Left cardiac atrium (tissue), 4 donors: ENCODE measurements around the gene TUFT1. TPM values are rescaled to one million over a fixed set of nuclear protein-coding genes. Genes with fewer than 3 reads are reported as not detected.
A peak's percentile ranks its signal among the peaks of the same experiment; 100 is the strongest.
"Not testable (repeated sequence)": the region's sequence is repeated elsewhere in the genome, so short reads cannot be mapped to it uniquely, and the experiment has no call there.

Source experiments
- ATAC-seq, 2 donors: fragments of 200-7000 bp; cut with Tn5 transposase; one replicate each; pipeline ENCODE4 v1.9.1; 2020; ENCODE audit warnings: mild to moderate bottlenecking in 2 of 2, moderate library complexity in 2 of 2
- DNase-seq: peaks from one replicate; pipeline ENCODE4 v3.0.0-alpha.2; 2020
- intact Hi-C, 2 donors: fragments of 100-400 bp; cut with DNase I; formaldehyde crosslinking; loops; one replicate each; pipeline versions ENCODE4 v1.14.1 to v1.15.1; 2022 to 2023
- total RNA-seq, 2 donors: library from RNA; stranded (reverse); fragmentation: NEBNext Ultra II Directional; extraction: Animal tissue kit (Norgen Biotek cat#: 25700); gene quantifications; one replicate each; pipeline ENCODE4 v1.2.1, GENCODE V29; 2021
- donor health status: DM: no; HTN: yes; CAD: no.
- donor health status: DM: no; HTN: yes; CAD: no; lungs with severe emphysema.
- donor health status: DM: yes; HTN: yes; CAD: no.
- donor health status: Dilated cardiomyopathy.

TUFT1 gene
- total RNA-seq, 2 donors from 2014 or later: 3.9 TPM

GRCh38 chr1:151604291-151604690, 64.2 kb downstream of the TUFT1 start:
- intact Hi-C loops: no loop called here
- no peak for DNase-seq
- ATAC-seq: no peak

GRCh38 chr1:151606384-151606783, 66.3 kb downstream of the TUFT1 start:
- intact Hi-C loops: no loop called here
- ATAC-seq (no peak), DNase-seq (no peak)

- no peak for ATAC-seq
- intact Hi-C loops: no loop called here
- no peak for DNase-seq
These were observed 66.7 kb downstream of the TUFT1 start for GRCh38 chr1:151606857-151607256.

GRCh38 chr1:151610142-151610541, 70.0 kb downstream of the TUFT1 start:
- no peak for DNase-seq
- no peak for ATAC-seq
- intact Hi-C loops: loop anchor here in 1 of 2 donors (5.0 kb wide), 1 partner anchor 112 kb away; the partner anchor contains the start of gene RIIAD1

- DNase-seq: no peak
- intact Hi-C loops: loop anchor here in 1 of 2 donors (5.0 kb wide), 1 partner anchor 111 kb away; the partner anchor contains the start of gene RIIAD1
- peak; percentile 10 to 42 for ATAC-seq
These were observed 71.2 kb downstream of the TUFT1 start for GRCh38 chr1:151611288-151611790.

GRCh38 chr1:151611832-151612500, 71.9 kb downstream of the TUFT1 start, which contains the start of gene SNX27:
Gene SNX27, plus strand, starts transcription at chr1:151612050. Its CDS starts 152 bp downstream, at chr1:151612202.
- intact Hi-C loops: loop anchor here in 1 of 2 donors (5.0 kb wide), 1 partner anchor 110 kb away; the partner anchor contains the start of gene RIIAD1
- DNase-seq (peak; percentile 94), ATAC-seq (peak; percentile 96 to 97)

- intact Hi-C loops: loop anchor here in 1 of 2 donors (5.0 kb wide), 1 partner anchor 110 kb away; the partner anchor contains the start of gene RIIAD1
- ATAC-seq (peak; percentile 39 to 50), DNase-seq (peak; percentile 32)
These were observed 72.6 kb downstream of the TUFT1 start for GRCh38 chr1:151612501-151613281.

GRCh38 chr1:151613282-151613780, 73.2 kb downstream of the TUFT1 start:
- no peak for DNase-seq
- ATAC-seq: no peak
- intact Hi-C loops: loop anchor here in 1 of 2 donors (5.0 kb wide), 1 partner anchor 109 kb away; the partner anchor contains the start of gene RIIAD1

- intact Hi-C loops: no loop called here
These were observed 75.8 kb downstream of the TUFT1 start for GRCh38 chr1:151615711-151616504.

GRCh38 chr1:151616505-151616849, 76.4 kb downstream of the TUFT1 start:
- intact Hi-C loops: no loop called here

More at GRCh38 chr1:151615711-151616504, 75.8 kb downstream of the TUFT1 start:
- no peak for ATAC-seq
- DNase-seq: no peak

GRCh38 chr1:151618003-151618402, 77.9 kb downstream of the TUFT1 start:
- ATAC-seq: no peak
- intact Hi-C loops: no loop called here

More at GRCh38 chr1:151616505-151616849, 76.4 kb downstream of the TUFT1 start:
- DNase-seq: no peak
- no peak for ATAC-seq

GRCh38 chr1:151618470-151618869, 78.4 kb downstream of the TUFT1 start:
- intact Hi-C loops: no loop called here
- DNase-seq: no peak
- ATAC-seq: no peak

More at GRCh38 chr1:151618003-151618402, 77.9 kb downstream of the TUFT1 start:
- DNase-seq: no peak

- DNase-seq, intact Hi-C loops, ATAC-seq: not testable (repeated sequence)
These were observed 78.9 kb downstream of the TUFT1 start for GRCh38 chr1:151618996-151619395.

GRCh38 chr1:151619489-151620093, 79.5 kb downstream of the TUFT1 start:
- intact Hi-C loops: no loop called here
- DNase-seq (no peak), ATAC-seq (peak in 1 of 2 donors; percentile 74)

GRCh38 chr1:151620286-151620685, 80.2 kb downstream of the TUFT1 start:
- ATAC-seq (peak; percentile 59 to 80), DNase-seq (no peak)
- intact Hi-C loops: no loop called here

- intact Hi-C loops: no loop called here
- peak in 1 of 2 donors; percentile 60 for ATAC-seq
- DNase-seq: no peak
These were observed 81.2 kb downstream of the TUFT1 start for GRCh38 chr1:151621351-151621750.

- no peak for DNase-seq
- ATAC-seq: no peak
- intact Hi-C loops: no loop called here
These were observed 84.7 kb downstream of the TUFT1 start for GRCh38 chr1:151624783-151625182.

- no peak for ATAC-seq
- intact Hi-C loops: no loop called here
- DNase-seq: no peak
These were observed 86.7 kb downstream of the TUFT1 start for GRCh38 chr1:151626740-151627334.
